ENCODE measurements around the gene CDKN1C. TPM values are rescaled to one million over a fixed set of nuclear protein-coding genes. Genes with fewer than 3 reads are reported as not detected.

The CDKN1C gene
- total RNA-seq, 5 donors from 2014 or later (not counting 1 experiment from before 2014, with no cell fraction given), result 2.1 to 7.0 (median 5.3) TPM

DNA sequence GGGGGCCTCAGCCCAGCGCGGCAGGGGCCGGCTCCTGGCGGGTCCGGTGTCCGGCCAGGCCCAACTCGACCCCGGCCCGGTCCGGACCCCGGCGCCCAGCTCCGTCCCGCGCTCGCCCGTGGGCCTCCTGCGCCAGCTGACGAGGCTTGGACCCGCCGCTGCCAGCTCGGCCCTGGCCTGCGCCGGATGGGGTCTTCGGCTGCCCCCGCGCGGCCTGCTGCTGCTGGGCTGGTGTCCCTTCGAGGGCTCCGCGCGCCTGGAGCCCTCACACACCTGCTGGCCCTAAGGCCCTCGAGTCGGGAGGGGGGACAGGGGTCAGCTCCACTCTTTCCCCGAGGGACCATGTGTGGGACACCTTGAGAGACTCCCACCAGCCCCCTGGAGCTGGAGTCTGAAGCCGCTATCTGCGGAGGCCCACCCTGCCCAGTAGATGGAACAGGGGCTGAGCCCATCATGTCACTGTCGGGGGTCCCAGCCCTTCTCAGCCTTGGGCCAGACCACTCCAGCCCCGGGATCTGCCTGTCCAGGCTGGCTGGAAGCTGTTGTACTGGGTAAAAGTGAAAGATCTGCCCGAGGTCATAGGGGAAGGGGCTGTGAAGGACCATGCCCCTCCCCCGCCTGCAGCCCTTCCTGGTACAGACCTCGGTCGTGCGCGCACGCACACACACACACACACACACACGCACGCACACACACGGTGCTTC, 768 bp upstream of the CDKN1C start:
- peaks cover 20 to 30% (median 24%) of the 10 kb centered on the region in 3 donors for H3K4me1 Mint-ChIP-seq
- H3K9me3 Mint-ChIP-seq, result no peaks in the 10 kb centered on the region
- ChIA-PET CTCF (interaction anchor here in 1 of 2 donors (3.0 kb wide), 1 partner anchor 353 kb away, joined by 32 read pairs; no protein-coding TSS in a partner anchor), POLR2A (no interaction called here)
- Histone ChIP-seq H3K27me3 (replicated peaks in 1 of 2; ENCODE audit: control insufficient read depth in 2 of 2, extremely low read depth in 1 of 2, insufficient read depth in 2 of 2, low read length in 1 of 2) (peaks cover 0 to 29% of the 10 kb centered on the region in 2 experiments), H3K27ac (ENCODE audit: low read length) (no peak overlapping the region), H3K9me3 (no peaks in the 10 kb centered on the region), H3K36me3 (ENCODE audit: control insufficient read depth in 2 of 2, extremely low read depth in 1 of 2, insufficient read depth in 1 of 2, low read length in 1 of 2) (no peaks in the 10 kb centered on the region), H3K4me1 (ENCODE audit: control insufficient read depth in 1 of 2, extremely low read depth in 1 of 2, insufficient read depth in 2 of 2, low read length in 2 of 2) (peaks cover 4 to 53% of the 10 kb centered on the region in 2 experiments), H3K4me3 (ENCODE audit: control insufficient read depth in 1 of 2, extremely low read depth in 1 of 2, low read length in 1 of 2) (no peak overlapping the region)
- H3K4me3 Mint-ChIP-seq, result peak overlapping the region; percentile 53 to 72 (median 54)
- DNase-seq (peak in 8 of 35 experiments; percentile 17 to 36 (median 25)), ATAC-seq (replicated peaks in 1 of 4) (peak in 1 of 4 experiments; percentile 1)
- H3K27ac Mint-ChIP-seq, result peak overlapping the region in 1 of 2 donors; percentile 72
- 22% methylated on average over 42 of the region's 49 CpGs for WGBS (ENCODE audit: insufficient coverage)
- peaks cover 0 to 7% of the 10 kb centered on the region in 2 donors for H3K27me3 Mint-ChIP-seq
- H3K36me3 Mint-ChIP-seq, result no peaks in the 10 kb centered on the region

DNA sequence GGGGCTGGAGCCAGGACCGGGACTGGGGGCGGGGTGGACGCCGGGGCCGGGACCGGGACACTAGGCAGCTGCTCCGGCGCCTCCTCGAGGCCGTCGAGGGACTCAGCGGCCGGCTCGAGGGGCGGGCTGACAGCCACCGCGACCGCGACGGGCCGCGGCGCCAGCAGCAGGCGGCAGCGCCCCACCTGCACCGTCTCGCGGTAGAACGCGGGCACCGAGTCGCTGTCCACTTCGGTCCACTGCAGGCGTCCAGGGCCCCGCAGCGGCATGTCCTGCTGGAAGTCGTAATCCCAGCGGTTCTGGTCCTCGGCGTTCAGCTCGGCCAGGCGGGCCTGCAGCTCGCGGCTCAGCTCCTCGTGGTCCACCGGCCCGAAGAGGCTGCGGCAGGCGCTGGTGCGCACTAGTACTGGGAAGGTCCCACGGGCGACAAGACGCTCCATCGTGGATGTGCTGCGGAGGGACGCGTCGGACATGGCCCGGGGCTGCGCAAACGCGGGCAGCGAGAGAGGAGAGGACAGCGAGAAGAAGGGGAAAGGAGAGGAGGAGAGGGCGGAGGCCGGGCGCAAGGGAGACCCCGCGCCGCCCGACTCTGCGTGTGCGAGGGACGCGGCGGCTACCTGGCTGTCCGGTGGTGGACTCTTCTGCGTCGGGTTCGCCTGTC, 428 bp downstream of the CDKN1C start:
- Mint-ChIP-seq H3K4me1 (peaks cover 17 to 26% (median 24%) of the 10 kb centered on the region in 3 donors), H3K27me3 (peaks cover 0 to 7% of the 10 kb centered on the region in 2 donors), H3K36me3 (no peaks in the 10 kb centered on the region), H3K9me3 (no peaks in the 10 kb centered on the region), H3K4me3 (peak overlapping the region; percentile 85 to 92 (median 85)), H3K27ac (peak overlapping the region; percentile 65 to 75)
- no peaks in the 10 kb centered on the region for H3K36me3 ChIP-seq (ENCODE audit: control insufficient read depth in 2 of 2, extremely low read depth in 1 of 2, insufficient read depth in 1 of 2, low read length in 1 of 2)
- ATAC-seq (replicated peaks in 1 of 4) (peak; percentile 3 to 11 (median 7)), DNase-seq (peak in 9 of 35 experiments; percentile 8 to 60 (median 28))
- CTCF ChIA-PET, result interaction anchor here in 1 of 2 donors (0.8 kb wide), 1 partner anchor 112 kb away, joined by 3 read pairs; no protein-coding TSS in a partner anchor
- H3K4me3 ChIP-seq (ENCODE audit: control insufficient read depth in 1 of 2, extremely low read depth in 1 of 2, low read length in 1 of 2), result peak overlapping the region; percentile 61 to 78
- POLR2A ChIA-PET, result interaction anchor here in 1 of 2 donors (0.6 kb wide), 1 partner anchor 631 kb away, joined by 4 read pairs; no protein-coding TSS in a partner anchor
- H3K9me3 ChIP-seq, result no peaks in the 10 kb centered on the region
- 1% methylated on average over 80 of the region's 80 CpGs for WGBS (ENCODE audit: insufficient coverage)
- H3K4me1 ChIP-seq (ENCODE audit: control insufficient read depth in 1 of 2, extremely low read depth in 1 of 2, insufficient read depth in 2 of 2, low read length in 2 of 2), result peaks cover 0 to 42% of the 10 kb centered on the region in 2 experiments
- H3K27ac ChIP-seq (ENCODE audit: low read length), result no peak overlapping the region
- peaks cover 0 to 36% of the 10 kb centered on the region in 2 experiments for H3K27me3 ChIP-seq (replicated peaks in 1 of 2; ENCODE audit: control insufficient read depth in 2 of 2, extremely low read depth in 1 of 2, insufficient read depth in 2 of 2, low read length in 1 of 2)

DNA sequence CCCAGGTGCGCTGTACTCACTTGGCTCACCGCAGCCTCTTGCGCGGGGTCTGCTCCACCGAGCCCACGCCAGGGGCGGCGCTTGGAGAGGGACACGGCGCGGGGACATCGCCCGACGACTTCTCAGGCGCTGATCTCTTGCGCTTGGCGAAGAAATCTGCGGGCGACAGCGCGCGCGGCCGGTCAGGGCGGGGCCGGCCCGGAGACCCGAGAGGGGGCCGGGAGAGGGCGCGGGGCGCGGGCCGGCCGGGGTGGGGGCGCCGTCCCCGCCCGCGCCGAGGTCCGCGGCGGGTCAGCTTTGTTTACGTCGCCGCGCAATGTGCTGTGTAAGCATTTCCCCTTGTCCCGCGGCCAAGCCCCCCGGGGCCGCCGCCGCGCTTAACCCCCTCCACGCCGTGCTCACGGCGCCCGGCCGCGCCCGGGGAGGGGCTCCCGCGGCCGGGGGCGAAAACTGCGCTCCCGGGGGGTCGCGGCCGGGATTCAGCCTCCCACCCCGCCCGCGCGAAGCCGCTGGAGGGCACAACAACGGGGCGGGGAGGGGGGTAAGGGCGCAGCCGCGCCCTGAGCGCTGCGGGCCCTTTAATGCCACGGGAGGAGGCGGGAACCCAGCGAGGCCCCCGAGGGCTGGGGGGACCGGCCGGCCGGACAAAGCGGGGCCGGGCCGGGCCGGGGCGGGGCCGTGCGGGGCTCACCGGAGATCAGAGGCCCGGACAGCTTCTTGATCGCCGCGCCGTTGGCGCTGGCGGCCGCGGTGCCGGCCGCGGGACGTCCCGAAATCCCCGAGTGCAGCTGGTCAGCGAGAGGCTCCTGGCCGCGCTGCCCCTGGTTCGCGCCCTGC, 1.4 kb downstream of the CDKN1C start:
- H3K4me3 Mint-ChIP-seq, result peak overlapping the region in 1 of 3 donors; percentile 74
- no peak overlapping the region for H3K27ac ChIP-seq (ENCODE audit: low read length)
- peak overlapping the region; percentile 17 to 46 for H3K4me3 ChIP-seq (ENCODE audit: control insufficient read depth in 1 of 2, extremely low read depth in 1 of 2, low read length in 1 of 2)
- no peak for DNase-seq
- 1% methylated on average over 111 of the region's 119 CpGs for WGBS (ENCODE audit: insufficient coverage)
- H3K27me3 ChIP-seq (replicated peaks in 1 of 2; ENCODE audit: control insufficient read depth in 2 of 2, extremely low read depth in 1 of 2, insufficient read depth in 2 of 2, low read length in 1 of 2), result peaks cover 0 to 36% of the 10 kb centered on the region in 2 experiments
- H3K36me3 Mint-ChIP-seq, result no peaks in the 10 kb centered on the region
- ATAC-seq (replicated peaks in 1 of 4), result no peak
- ChIA-PET CTCF (no interaction called here), POLR2A (interaction anchor here in 1 of 2 donors (0.6 kb wide), 1 partner anchor 632 kb away, joined by 4 read pairs; no protein-coding TSS in a partner anchor)
- H3K9me3 Mint-ChIP-seq, result no peaks in the 10 kb centered on the region
- H3K4me1 Mint-ChIP-seq, result peaks cover 17 to 24% (median 23%) of the 10 kb centered on the region in 3 donors
- H3K27ac Mint-ChIP-seq, result no peak overlapping the region
- peaks cover 0 to 40% of the 10 kb centered on the region in 2 experiments for H3K4me1 ChIP-seq (ENCODE audit: control insufficient read depth in 1 of 2, extremely low read depth in 1 of 2, insufficient read depth in 2 of 2, low read length in 2 of 2)
- H3K36me3 ChIP-seq (ENCODE audit: control insufficient read depth in 2 of 2, extremely low read depth in 1 of 2, insufficient read depth in 1 of 2, low read length in 1 of 2), result no peaks in the 10 kb centered on the region
- peaks cover 0 to 7% of the 10 kb centered on the region in 2 donors for H3K27me3 Mint-ChIP-seq
- H3K9me3 ChIP-seq, result no peaks in the 10 kb centered on the region

DNA sequence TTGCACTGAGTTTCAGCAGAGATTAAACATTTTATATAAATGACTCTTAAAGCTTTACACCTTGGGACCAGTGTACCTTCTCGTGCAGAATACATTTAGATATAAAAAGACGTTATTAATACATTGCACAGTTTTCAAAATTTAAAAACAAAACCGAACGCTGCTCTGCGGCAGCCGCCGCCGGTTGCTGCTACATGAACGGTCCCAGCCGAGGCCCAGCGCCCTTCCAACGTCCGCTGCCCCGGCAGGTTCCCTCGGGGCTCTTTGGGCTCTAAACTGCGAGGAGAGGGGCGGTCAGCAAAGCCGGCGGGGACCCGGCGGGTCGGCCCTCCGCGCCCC, 2.0 kb downstream of the CDKN1C start:
- ATAC-seq (replicated peaks in 1 of 4) (no peak), DNase-seq (no peak)
- Mint-ChIP-seq H3K27me3 (peaks cover 0 to 7% of the 10 kb centered on the region in 2 donors), H3K27ac (no peak overlapping the region), H3K9me3 (no peaks in the 10 kb centered on the region), H3K36me3 (no peaks in the 10 kb centered on the region), H3K4me3 (peak overlapping the region; percentile 45 to 74 (median 60)), H3K4me1 (peaks cover 17 to 23% (median 21%) of the 10 kb centered on the region in 3 donors)
- Histone ChIP-seq H3K4me1 (ENCODE audit: control insufficient read depth in 1 of 2, extremely low read depth in 1 of 2, insufficient read depth in 2 of 2, low read length in 2 of 2) (peaks cover 0 to 38% of the 10 kb centered on the region in 2 experiments), H3K36me3 (ENCODE audit: control insufficient read depth in 2 of 2, extremely low read depth in 1 of 2, insufficient read depth in 1 of 2, low read length in 1 of 2) (no peaks in the 10 kb centered on the region), H3K4me3 (ENCODE audit: control insufficient read depth in 1 of 2, extremely low read depth in 1 of 2, low read length in 1 of 2) (peak overlapping the region; percentile 17 to 20), H3K27me3 (replicated peaks in 1 of 2; ENCODE audit: control insufficient read depth in 2 of 2, extremely low read depth in 1 of 2, insufficient read depth in 2 of 2, low read length in 1 of 2) (peaks cover 0 to 36% of the 10 kb centered on the region in 2 experiments), H3K9me3 (no peaks in the 10 kb centered on the region), H3K27ac (ENCODE audit: low read length) (no peak overlapping the region)
- WGBS (ENCODE audit: insufficient coverage), result 34% methylated on average over 22 of the region's 24 CpGs
- POLR2A ChIA-PET, result no interaction called here
- CTCF ChIA-PET, result interaction anchor here in 1 of 2 donors (0.6 kb wide), 1 partner anchor 483 kb away, joined by 9 read pairs; the partner anchor contains the start of gene TSSC4

DNA sequence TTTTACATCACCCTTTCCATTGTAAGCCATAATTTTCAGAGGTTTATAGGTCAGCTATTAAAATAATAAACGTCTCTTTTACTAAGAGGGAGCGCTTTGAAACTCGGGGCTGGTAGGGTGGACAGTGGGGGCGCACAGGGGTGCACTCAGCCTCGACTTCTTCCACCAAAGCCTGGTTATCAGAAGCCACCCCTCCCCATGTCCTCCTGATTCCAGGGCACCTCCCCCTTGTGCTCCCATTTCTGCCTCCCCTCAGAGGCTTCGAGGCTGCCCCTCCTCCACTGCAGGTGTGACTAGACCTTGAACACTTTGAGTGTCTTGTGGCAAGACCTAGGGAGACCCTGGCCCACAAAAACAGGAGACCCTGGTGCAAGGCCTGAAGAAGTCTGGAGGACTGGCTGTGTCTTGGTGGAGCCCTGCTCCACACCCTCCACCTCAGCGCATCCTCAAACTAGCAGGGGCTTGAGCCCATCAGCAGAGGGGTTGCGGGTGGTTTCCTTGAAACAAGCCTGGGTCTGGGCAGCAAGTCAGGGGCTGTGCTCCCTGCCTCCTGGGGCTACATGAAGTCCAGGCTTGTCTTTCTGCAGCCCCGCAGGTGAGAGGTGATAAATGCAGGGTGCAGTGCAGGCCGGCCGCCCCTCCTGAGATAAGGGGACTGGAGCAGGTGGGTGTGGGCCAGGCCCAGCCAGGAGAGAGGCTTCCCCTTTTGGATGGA, 3.0 kb downstream of the CDKN1C start:
- peaks cover 0 to 29% of the 10 kb centered on the region in 2 experiments for H3K4me1 ChIP-seq (ENCODE audit: control insufficient read depth in 1 of 2, extremely low read depth in 1 of 2, insufficient read depth in 2 of 2, low read length in 2 of 2)
- H3K36me3 ChIP-seq (ENCODE audit: control insufficient read depth in 2 of 2, extremely low read depth in 1 of 2, insufficient read depth in 1 of 2, low read length in 1 of 2), result no peaks in the 10 kb centered on the region
- ATAC-seq (replicated peaks in 1 of 4) (no peak), DNase-seq (no peak)
- H3K4me3 ChIP-seq (ENCODE audit: control insufficient read depth in 1 of 2, extremely low read depth in 1 of 2, low read length in 1 of 2), result no peak overlapping the region
- H3K9me3 ChIP-seq, result no peaks in the 10 kb centered on the region
- H3K27me3 Mint-ChIP-seq, result peaks cover 0 to 7% of the 10 kb centered on the region in 2 donors
- H3K4me1 Mint-ChIP-seq, result peaks cover 8 to 14% (median 11%) of the 10 kb centered on the region in 3 donors
- H3K36me3 Mint-ChIP-seq, result no peaks in the 10 kb centered on the region
- ChIA-PET POLR2A (no interaction called here), CTCF (no interaction called here)
- H3K4me3 Mint-ChIP-seq, result peak overlapping the region; percentile 57 to 74 (median 69)
- 97% methylated on average over 6 of the region's 11 CpGs for WGBS (ENCODE audit: insufficient coverage)
- no peak overlapping the region for H3K27ac Mint-ChIP-seq
- no peaks in the 10 kb centered on the region for H3K9me3 Mint-ChIP-seq
- H3K27ac ChIP-seq (ENCODE audit: low read length), result no peak overlapping the region
- peaks cover 0 to 36% of the 10 kb centered on the region in 2 experiments for H3K27me3 ChIP-seq (replicated peaks in 1 of 2; ENCODE audit: control insufficient read depth in 2 of 2, extremely low read depth in 1 of 2, insufficient read depth in 2 of 2, low read length in 1 of 2)
